ACC112 (cell line): ENCODE results near the gene CA12.
"Not testable (repeated sequence)": the region's sequence is repeated elsewhere in the genome, so short reads cannot be mapped to it uniquely, and the experiment has no call there.

Experiments used
- H2AFZ ChIP-seq: fragments of 200-600 bp; sonication (generic); one replicate; pipeline ENCODE4 v1.6.0; 2017; ENCODE audit warnings: antibody characterized with exemption, low read length; ENCODE audit not compliant: unreplicated experiment
- H3K27ac ChIP-seq: fragments of 200-600 bp; sonication (generic); 2 replicates; pipeline ENCODE4 v1.5.1; 2014; ENCODE audit warnings: low read depth, mild to moderate bottlenecking, antibody characterized with exemption, low read length, moderate library complexity
- H3K27me3 ChIP-seq: fragments of 200-600 bp; sonication (generic); 2 replicates; pipeline ENCODE4 v1.6.1; 2014; ENCODE audit warnings: mild to moderate bottlenecking, antibody characterized with exemption, low read length, moderate library complexity, mixed read lengths; ENCODE audit not compliant: insufficient read depth
- H3K36me3 ChIP-seq: fragments of 200-600 bp; sonication (generic); 2 replicates; pipeline ENCODE4 v1.6.1; 2016; ENCODE audit warnings: mild to moderate bottlenecking, antibody characterized with exemption, low read length, moderate library complexity, mixed read lengths; ENCODE audit not compliant: insufficient read depth
- H3K4me1 ChIP-seq: fragments of 200-600 bp; sonication (generic); one replicate; pipeline ENCODE4 v1.6.1; 2016; ENCODE audit warnings: low read length, mixed read lengths; ENCODE audit not compliant: insufficient read depth, unreplicated experiment, control insufficient read depth
- H3K4me3 ChIP-seq: fragments of 200-600 bp; sonication (generic); 2 replicates; pipeline ENCODE4 v1.5.1; 2014; ENCODE audit warnings: mild to moderate bottlenecking, low read depth, low read length
- H3K79me2 ChIP-seq: fragments of 200-600 bp; sonication (generic); one replicate; pipeline ENCODE4 v1.6.0; 2016; ENCODE audit warnings: low read length; ENCODE audit not compliant: control insufficient read depth, unreplicated experiment, insufficient read depth

Gene CA12

DNA sequence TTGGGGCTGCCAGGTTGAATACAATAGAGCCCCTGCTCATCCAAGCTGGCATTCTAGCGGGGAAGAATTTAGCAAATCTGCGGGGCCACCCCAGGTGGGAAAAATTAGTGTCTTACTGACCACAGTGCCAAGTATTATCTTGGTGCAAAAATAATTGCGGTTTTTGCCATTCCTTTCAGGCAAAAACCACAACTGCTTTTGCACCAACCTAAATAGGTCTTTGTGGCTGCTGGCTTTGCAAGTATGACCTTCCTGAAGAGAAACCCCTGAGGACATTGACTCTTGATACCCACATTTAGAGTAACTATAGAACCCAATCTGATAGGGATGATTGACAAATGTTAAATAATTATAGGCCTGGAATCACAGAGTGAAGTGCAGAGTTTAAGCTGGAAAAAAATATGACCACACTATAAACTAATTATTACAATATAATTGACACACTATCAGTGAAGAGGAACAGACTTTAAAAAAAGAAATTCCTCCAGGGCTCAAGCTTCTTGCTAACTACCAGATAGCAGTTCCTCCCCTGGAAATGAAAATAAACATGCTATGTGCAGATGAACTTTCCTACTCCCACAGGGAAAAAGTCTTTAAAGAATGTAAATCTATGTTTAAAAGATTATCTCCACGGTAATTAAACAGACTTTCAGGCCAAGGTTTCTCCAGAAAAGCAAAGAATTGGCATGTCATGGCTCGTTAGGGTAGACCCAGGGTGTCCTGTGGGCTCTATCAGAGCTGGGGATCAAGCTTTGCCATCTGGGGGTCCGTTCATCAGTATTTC, 34.4 kb downstream of the CA12 start:
- H3K4me3 ChIP-seq: no peak overlapping the region
- peaks cover 10% of the 10 kb centered on the region for H3K79me2 ChIP-seq
- peak overlapping the region; percentile 96 for H3K27ac ChIP-seq
- no peak overlapping the region for H2AFZ ChIP-seq
- H3K4me1 ChIP-seq: peaks cover 65% of the 10 kb centered on the region
- no peaks in the 10 kb centered on the region for H3K27me3 ChIP-seq
- peaks cover 8% of the 10 kb centered on the region; the same call in 1 of the 2 replicates for H3K36me3 ChIP-seq

- Histone ChIP-seq H3K4me3 (no peak overlapping the region), H3K79me2 (peaks cover 10% of the 10 kb centered on the region), H3K36me3 (peaks cover 9% of the 10 kb centered on the region; the same call in 1 of the 2 replicates), H3K4me1 (peaks cover 62% of the 10 kb centered on the region), H3K27me3 (no peaks in the 10 kb centered on the region), H2AFZ (no peak overlapping the region), H3K27ac (0 out of 2 replicates have a peak overlapping the region, but pooled peaks have one; percentile 56)
These were observed 36.3 kb downstream of the CA12 start for GRCh38 chr15:63345391-63345752.

- H2AFZ ChIP-seq: no peak overlapping the region
- H3K36me3 ChIP-seq: peaks cover 14% of the 10 kb centered on the region; the same call in 1 of the 2 replicates
- peaks cover 10% of the 10 kb centered on the region for H3K79me2 ChIP-seq
- no peaks in the 10 kb centered on the region for H3K27me3 ChIP-seq
- peak overlapping the region; percentile 56; the same call in 1 of the 2 replicates for H3K27ac ChIP-seq
- H3K4me3 ChIP-seq: no peak overlapping the region
- peaks cover 57% of the 10 kb centered on the region for H3K4me1 ChIP-seq
These were observed 36.8 kb downstream of the CA12 start for GRCh38 chr15:63344731-63345390.

DNA sequence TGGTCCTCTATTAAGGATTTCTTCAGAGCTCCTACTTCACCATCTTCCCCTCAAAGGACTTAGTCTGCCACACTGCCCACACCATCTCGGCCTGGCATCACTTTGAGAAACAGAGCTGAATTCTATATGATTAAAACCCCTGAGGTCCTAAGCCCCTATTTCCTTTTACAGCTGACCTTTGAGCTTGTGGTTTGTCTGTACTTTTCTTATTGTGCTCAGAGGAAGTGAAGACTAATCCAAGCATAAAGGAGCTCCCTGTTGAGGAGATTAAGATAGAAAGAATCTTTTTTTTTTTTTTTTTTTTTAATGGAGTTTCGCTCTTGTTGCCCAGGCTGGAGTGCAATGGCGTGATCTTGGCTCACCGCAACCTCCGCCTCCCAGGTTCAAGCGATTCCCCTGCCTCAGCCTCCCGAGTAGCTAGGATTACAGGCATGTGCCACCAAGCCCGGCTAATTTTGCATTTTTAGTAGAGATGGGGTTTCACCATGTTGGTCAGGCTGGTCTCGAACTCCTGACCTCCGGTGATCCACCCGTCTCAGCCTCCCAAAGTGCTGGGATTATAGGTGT, 38.6 kb downstream of the CA12 start:
- not testable (repeated sequence) for H3K27me3 ChIP-seq, H3K4me3 ChIP-seq, H2AFZ ChIP-seq, H3K79me2 ChIP-seq, H3K27ac ChIP-seq
- Histone ChIP-seq H3K36me3 (peaks cover 22% of the 10 kb centered on the region; the same call in 1 of the 2 replicates), H3K4me1 (peaks cover 40% of the 10 kb centered on the region)

- peaks cover 2% of the 10 kb centered on the region for H3K79me2 ChIP-seq
- H3K27me3 ChIP-seq: no peaks in the 10 kb centered on the region
- H3K36me3 ChIP-seq: peaks cover 25% of the 10 kb centered on the region; the same call in 1 of the 2 replicates
- H3K4me1 ChIP-seq: peaks cover 28% of the 10 kb centered on the region
- H3K27ac ChIP-seq: no peak overlapping the region
- H2AFZ ChIP-seq: no peak overlapping the region
- no peak overlapping the region for H3K4me3 ChIP-seq
These were observed 39.7 kb downstream of the CA12 start for GRCh38 chr15:63341898-63342297.

DNA sequence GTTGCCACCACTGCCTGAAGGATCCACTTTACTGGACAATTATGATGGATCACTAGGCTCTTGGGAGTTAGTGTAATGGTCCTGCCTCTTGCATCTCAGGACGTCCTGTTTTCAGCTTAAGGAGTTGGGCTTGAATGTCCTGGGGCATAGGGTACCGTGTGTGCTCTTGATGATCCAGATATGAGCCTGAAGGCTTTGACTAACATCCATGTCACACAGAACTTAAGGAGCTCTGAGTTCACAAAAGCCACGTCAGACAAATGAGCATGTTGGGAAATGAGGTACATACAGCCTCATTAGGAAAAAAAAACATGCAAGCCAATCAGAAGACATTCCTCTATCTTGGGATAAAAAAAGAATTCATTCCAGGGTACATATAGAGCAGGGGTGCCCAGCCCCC, 40.8 kb downstream of the CA12 start:
- Histone ChIP-seq H3K27ac (no peak overlapping the region), H3K27me3 (no peaks in the 10 kb centered on the region), H3K4me1 (peaks cover 23% of the 10 kb centered on the region), H3K36me3 (peaks cover 24% of the 10 kb centered on the region; the same call in 1 of the 2 replicates), H3K79me2 (no peaks in the 10 kb centered on the region), H3K4me3 (no peak overlapping the region), H2AFZ (no peak overlapping the region)

GRCh38 chr15:63340353-63340752, 41.3 kb downstream of the CA12 start:
- H3K36me3 ChIP-seq: peaks cover 22% of the 10 kb centered on the region; the same call in 1 of the 2 replicates
- H2AFZ ChIP-seq: no peak overlapping the region
- H3K79me2 ChIP-seq: no peaks in the 10 kb centered on the region
- no peaks in the 10 kb centered on the region for H3K27me3 ChIP-seq
- H3K4me3 ChIP-seq: no peak overlapping the region
- no peak overlapping the region for H3K27ac ChIP-seq
- peaks cover 22% of the 10 kb centered on the region for H3K4me1 ChIP-seq

DNA sequence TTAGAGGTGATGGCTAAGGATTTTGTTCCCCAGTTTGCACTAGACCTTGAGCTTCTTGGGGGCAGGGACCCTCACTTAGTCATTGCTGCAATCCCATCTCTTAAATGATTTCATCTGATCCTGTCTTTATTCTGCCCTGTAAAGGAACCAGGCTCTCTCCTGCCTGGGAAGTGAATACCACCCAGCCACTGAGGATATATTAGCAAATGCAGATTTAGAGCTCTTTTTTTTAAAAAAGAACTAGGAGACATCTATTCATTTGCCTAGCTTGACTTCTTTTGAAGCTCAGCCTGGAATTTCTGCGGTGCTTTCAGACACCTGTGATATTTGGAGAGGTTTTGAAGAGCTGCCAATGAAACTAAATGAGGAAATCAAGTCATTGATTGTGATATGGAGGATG, 41.8 kb downstream of the CA12 start:
- Histone ChIP-seq H2AFZ (no peak overlapping the region), H3K79me2 (no peaks in the 10 kb centered on the region), H3K27me3 (no peaks in the 10 kb centered on the region), H3K4me3 (no peak overlapping the region), H3K4me1 (peaks cover 17% of the 10 kb centered on the region), H3K36me3 (peaks cover 22% of the 10 kb centered on the region; the same call in 1 of the 2 replicates), H3K27ac (no peak overlapping the region)

- no peaks in the 10 kb centered on the region for H3K79me2 ChIP-seq
- H3K27ac ChIP-seq: no peak overlapping the region
- H2AFZ ChIP-seq: no peak overlapping the region
- H3K27me3 ChIP-seq: no peaks in the 10 kb centered on the region
- H3K4me1 ChIP-seq: peaks cover 11% of the 10 kb centered on the region
- H3K36me3 ChIP-seq: peaks cover 22% of the 10 kb centered on the region; the same call in 1 of the 2 replicates
- H3K4me3 ChIP-seq: no peak overlapping the region
These were observed 42.5 kb downstream of the CA12 start for GRCh38 chr15:63339006-63339766.

- H2AFZ ChIP-seq: no peak overlapping the region
- no peaks in the 10 kb centered on the region for H3K79me2 ChIP-seq
- peaks cover 22% of the 10 kb centered on the region; the same call in 1 of the 2 replicates for H3K36me3 ChIP-seq
- H3K4me1 ChIP-seq: peaks cover 10% of the 10 kb centered on the region
- H3K27me3 ChIP-seq: no peaks in the 10 kb centered on the region
- H3K27ac ChIP-seq: no peak overlapping the region
- no peak overlapping the region for H3K4me3 ChIP-seq
These were observed 43.5 kb downstream of the CA12 start for GRCh38 chr15:63338170-63338569.
